ENCODE measurements around the gene TSPAN11.
"Not testable (repeated sequence)": the region's sequence is repeated elsewhere in the genome, so short reads cannot be mapped to it uniquely, and the experiment has no call there.

Gene TSPAN11

DNA sequence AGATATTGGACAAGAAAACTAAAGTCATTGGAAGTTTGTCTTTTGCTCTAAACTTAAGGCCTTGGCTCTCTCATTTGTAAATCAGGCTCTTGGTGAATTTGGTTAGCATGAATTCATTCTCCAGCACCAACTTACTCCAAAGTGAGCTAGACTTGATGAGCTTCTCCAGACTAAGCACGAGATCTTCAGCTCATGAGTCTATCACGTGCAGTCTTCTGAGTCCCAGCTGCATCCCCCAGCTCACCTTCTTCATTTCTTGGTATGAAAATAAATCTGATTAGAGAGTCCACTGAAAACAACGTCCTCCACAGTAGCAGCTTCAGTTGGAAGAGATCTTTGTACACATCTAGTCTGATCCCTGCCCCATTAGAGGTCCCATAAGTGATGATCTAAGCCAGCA lies 94.6 kb downstream of the TSPAN11 start:
- DNase-seq: no peak

DNA sequence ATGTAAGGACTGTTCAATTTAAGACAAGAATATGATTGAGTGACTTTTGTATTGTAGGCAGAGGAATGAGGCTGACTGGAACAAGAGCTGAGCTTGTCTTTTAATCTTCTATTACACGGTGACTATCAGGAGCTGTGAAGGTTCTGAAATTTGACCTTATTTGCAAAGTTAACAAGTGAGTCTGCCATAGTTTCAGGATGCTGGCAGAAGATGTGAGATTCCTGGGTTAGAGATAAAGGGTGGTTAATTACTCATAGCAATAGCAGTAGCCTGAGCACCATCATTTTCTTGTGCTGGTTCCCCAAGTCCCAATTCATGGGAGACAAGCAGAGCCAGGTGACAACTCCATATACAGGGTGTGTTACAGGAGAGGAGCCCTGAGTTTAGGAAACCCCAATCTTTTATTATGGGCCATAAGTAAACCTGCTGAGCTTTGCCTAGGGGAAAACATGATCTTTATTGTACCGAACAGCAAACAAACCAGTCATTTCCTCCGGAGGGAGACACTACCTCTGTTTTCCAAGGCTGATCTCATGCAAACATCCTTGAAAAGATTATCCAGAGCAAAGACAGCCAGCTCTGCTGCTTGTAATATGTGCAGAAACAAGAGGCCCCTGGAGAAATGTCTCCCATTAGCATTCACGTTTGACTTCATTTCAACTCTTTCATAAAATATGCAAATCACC lies 95.4 kb downstream of the TSPAN11 start:
- no peak for DNase-seq

- DNase-seq: no peak
These were observed 96.8 kb downstream of the TSPAN11 start for GRCh38 chr12:31023271-31023724.

DNA sequence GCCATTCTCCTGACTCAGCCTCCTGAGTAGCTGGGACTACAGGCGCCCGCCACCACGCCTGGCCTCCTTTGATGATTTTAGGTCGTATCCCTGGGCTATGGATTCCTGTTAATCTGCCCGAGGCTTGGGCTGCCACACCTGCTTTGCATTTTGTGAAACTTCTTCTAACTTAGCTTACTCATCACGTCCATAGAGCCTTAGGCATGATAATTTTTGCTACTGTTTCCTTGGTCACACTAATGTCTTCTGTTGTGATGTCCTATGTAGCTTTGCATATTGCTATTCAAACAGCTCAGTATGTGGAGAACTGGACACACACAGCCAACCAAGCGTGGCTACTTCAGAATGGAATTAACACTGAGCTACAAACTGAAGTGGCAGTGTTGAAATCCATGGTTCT lies 99.7 kb downstream of the TSPAN11 start:
- DNase-seq: no peak

GRCh38 chr12:31027006-31027405 lies 100.5 kb downstream of the TSPAN11 start:
- not testable (repeated sequence) for DNase-seq

GRCh38 chr12:31029468-31029867 lies 102.9 kb downstream of the TSPAN11 start:
- DNase-seq: no peak

DNA sequence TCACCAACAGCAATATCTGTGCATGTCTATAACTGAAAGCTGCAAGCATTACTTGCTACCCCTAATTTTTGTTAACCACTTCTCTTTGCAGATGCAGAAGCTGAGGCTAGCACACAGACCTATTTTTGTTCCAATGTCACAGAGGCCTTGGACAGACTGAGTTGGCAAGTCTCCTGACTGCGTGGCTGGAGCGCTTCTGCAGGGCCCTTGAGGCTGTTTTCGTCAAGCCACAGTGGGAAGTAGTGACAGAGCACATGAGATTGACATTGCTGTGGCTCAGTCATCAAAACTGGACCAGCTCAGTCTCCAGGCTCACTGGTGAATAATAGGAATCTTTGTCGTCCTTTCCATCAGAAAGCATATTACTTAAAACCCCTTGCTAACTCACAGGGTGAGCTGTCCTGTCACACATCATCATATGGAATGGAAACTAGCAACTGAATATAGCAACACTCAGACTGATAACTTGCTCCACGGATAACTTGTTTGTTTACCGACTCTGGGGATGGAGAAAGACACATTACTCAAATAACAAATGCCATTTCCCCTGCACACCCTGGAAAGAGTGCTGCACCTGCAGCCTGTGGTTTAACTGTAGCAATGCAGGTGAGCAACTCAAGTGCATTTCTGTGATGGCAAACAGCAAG lies 103.5 kb downstream of the TSPAN11 start:
- no peak for DNase-seq

GRCh38 chr12:31031951-31032335 lies 105.4 kb downstream of the TSPAN11 start:
- no peak for DNase-seq

DNA sequence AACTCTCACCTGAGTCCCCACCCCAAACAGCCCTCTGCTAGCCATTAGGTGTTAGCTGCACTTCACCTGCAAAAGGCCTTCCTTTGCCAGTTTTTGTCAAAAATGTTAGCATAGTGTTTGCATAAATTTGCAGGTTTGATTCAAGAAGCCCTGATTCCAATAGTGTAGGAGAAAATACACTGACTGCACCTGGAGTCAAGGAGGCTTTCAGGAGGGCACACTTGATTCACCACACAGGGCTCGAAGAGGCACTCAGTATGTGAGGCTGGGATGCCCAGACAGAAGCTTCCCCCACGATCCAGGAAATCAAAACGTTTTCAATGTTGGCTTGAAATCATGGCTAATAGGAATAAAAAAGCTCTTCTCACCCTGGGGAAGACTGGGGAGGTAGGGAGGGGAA lies 106.6 kb downstream of the TSPAN11 start:
- no peak for DNase-seq

DNA sequence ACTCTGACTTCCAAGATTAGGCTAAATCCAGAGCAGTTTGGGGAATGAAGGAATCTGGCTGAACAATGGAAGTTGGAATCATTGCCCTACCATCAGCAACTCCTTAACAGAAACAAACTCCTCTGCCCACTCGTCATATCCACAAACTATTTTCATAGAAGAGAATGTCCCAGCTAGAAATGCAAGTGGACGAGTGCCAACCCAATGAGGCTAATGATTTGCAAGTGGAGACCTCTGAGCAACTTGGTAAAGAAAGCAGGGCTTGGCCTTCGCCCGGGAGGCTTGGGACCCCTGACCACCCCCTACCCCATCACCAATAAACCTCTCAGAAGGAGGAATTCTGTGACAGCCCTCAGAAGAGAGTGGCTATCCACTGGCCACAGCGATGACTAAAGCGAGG lies 107.1 kb downstream of the TSPAN11 start:
- no peak for DNase-seq

GRCh38 chr12:31034372-31034771 lies 107.8 kb downstream of the TSPAN11 start:
- no peak for DNase-seq

- no peak for DNase-seq
These were observed 108.7 kb downstream of the TSPAN11 start for GRCh38 chr12:31035226-31035625.

- DNase-seq: no peak
These were observed 109.6 kb downstream of the TSPAN11 start for GRCh38 chr12:31035967-31036665.

DNA sequence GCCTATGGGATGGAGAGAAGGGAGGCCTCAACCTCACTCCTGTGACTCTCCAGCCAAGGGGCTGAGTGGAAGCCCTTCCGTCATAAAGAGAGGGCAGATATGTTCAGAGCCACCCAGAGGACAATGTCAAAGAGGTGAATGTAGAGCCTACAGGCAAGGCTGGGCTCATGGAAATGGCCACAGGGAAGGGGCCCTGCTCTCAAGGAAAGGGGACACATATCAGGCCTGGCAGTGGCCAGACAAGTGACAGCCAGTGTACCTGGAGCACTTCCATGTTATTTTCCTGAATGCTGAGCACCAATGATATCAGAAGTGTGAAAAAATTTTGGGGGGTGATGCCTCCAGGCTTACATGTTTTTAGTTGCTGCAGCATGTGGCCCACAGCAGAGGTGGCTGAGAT lies 110.5 kb downstream of the TSPAN11 start:
- DNase-seq: no peak

- DNase-seq: no peak
These were observed 111.4 kb downstream of the TSPAN11 start for GRCh38 chr12:31037931-31038330.

- DNase-seq: no peak
These were observed 114.6 kb downstream of the TSPAN11 start for GRCh38 chr12:31041033-31041564.
